Neural crest cell (in vitro differentiated cells): ENCODE data around the gene ZNF750. TPM values are rescaled to one million over a fixed set of nuclear protein-coding genes. Genes with fewer than 3 reads are reported as not detected.
A peak's percentile ranks its signal among the peaks of the same experiment; 100 is the strongest.

Experiments used
- DNase-seq: peaks from one replicate; pipeline ENCODE4 v3.0.0; 2021; ENCODE audit warnings: low read depth, mixed read lengths, low spot score
- H3K27ac Mint-ChIP-seq: one replicate; pipeline ENCODE4 v1.8.0; 2021; ENCODE audit warnings: mild to moderate bottlenecking, mixed read lengths; ENCODE audit not compliant: unreplicated experiment
- H3K27me3 Mint-ChIP-seq: 2 replicates; pipeline ENCODE4 v1.8.0; 2021; ENCODE audit warnings: low read depth, mild to moderate bottlenecking, mixed read lengths
- H3K36me3 Mint-ChIP-seq: 2 replicates; pipeline ENCODE4 v1.8.0; 2021; ENCODE audit warnings: low read depth, mild to moderate bottlenecking, mixed read lengths
- H3K4me1 Mint-ChIP-seq: 2 replicates; pipeline ENCODE4 v1.8.0; 2021; ENCODE audit warnings: mixed read lengths
- H3K4me3 Mint-ChIP-seq: one replicate; pipeline ENCODE4 v1.8.0; 2021; ENCODE audit warnings: mild to moderate bottlenecking, mixed read lengths
- H3K9me3 Mint-ChIP-seq: 2 replicates; pipeline ENCODE4 v1.8.0; 2021; ENCODE audit warnings: mixed read lengths
- total RNA-seq: library from RNA; stranded (reverse); gene quantifications from 2 replicates; pipeline ENCODE4 v1.2.1, GENCODE V29; 2021
- TF ChIP-seq, protein P1 (sequence below): fragments of 200-600 bp; sonication (generic); conservative IDR thresholded peaks from 2 replicates; pipeline ENCODE4 v1.5.0; 2021; ENCODE audit warnings: antibody characterized with exemption, mild to moderate bottlenecking

Gene ZNF750
- total RNA-seq, 1 donor from 2014 or later, result not detected

DNA sequence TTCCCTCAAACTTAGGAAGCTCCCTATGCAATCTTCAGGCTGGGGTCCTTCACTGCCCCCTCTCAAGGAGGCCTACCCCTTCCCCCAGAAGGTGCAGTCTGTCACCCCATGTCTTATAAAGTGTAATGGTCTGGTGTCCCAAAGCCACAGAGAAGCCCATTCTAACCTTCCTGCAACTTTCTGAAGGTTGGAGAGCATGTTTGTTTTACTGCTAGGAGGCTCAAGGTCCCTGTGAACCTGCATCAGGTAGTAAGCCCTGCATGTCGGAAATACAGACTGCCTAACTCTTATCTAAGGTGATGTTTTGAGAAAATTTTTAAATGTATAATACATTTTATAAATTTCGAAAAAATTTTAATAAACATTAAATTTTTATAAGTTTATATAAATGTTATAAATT lies 18.3 kb downstream of the ZNF750 start:
- peaks cover 50% of the 10 kb centered on the region for H3K36me3 Mint-ChIP-seq

GRCh38 chr17:82820278-82821251 lies 19.3 kb downstream of the ZNF750 start:
- Mint-ChIP-seq H3K27me3 (no peaks in the 10 kb centered on the region), H3K4me1 (no peaks in the 10 kb centered on the region), H3K27ac (peak overlapping the region; percentile 5), H3K36me3 (peaks cover 57% of the 10 kb centered on the region), H3K9me3 (peaks cover 6% of the 10 kb centered on the region), H3K4me3 (no peak overlapping the region)
- TF ChIP-seq, protein P1, sequence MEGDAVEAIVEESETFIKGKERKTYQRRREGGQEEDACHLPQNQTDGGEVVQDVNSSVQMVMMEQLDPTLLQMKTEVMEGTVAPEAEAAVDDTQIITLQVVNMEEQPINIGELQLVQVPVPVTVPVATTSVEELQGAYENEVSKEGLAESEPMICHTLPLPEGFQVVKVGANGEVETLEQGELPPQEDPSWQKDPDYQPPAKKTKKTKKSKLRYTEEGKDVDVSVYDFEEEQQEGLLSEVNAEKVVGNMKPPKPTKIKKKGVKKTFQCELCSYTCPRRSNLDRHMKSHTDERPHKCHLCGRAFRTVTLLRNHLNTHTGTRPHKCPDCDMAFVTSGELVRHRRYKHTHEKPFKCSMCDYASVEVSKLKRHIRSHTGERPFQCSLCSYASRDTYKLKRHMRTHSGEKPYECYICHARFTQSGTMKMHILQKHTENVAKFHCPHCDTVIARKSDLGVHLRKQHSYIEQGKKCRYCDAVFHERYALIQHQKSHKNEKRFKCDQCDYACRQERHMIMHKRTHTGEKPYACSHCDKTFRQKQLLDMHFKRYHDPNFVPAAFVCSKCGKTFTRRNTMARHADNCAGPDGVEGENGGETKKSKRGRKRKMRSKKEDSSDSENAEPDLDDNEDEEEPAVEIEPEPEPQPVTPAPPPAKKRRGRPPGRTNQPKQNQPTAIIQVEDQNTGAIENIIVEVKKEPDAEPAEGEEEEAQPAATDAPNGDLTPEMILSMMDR, result no peak
- no peak for DNase-seq

More for the DNA sequence above, 18.3 kb downstream of the ZNF750 start:
- Mint-ChIP-seq H3K27ac (no peak overlapping the region), H3K4me1 (no peaks in the 10 kb centered on the region), H3K9me3 (peaks cover 6% of the 10 kb centered on the region), H3K27me3 (no peaks in the 10 kb centered on the region), H3K4me3 (no peak overlapping the region)
- no peak for DNase-seq
- TF ChIP-seq, protein P1, result no peak

DNA sequence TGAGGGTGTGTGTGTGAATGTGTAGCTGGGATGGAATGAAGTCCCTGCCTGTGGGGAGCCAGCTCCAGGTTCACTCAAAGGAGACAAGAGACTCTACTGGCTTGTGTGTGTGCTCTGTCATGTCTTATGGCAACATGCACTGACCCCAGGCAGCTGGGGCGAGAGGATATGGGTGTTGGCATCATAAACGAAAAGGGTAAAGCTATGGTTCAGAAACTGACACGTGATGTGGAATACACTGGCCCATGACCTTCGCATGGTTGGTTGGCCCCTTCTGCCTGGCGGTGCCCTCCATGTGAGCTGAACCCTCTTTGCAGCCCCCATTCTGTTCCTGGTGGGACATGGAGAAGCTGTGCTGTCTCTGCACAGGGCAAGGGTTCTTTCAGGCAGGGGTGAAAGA lies 21.9 kb downstream of the ZNF750 start:
- Mint-ChIP-seq H3K9me3 (peaks cover 6% of the 10 kb centered on the region), H3K4me1 (no peaks in the 10 kb centered on the region), H3K27me3 (no peaks in the 10 kb centered on the region), H3K4me3 (no peak overlapping the region), H3K36me3 (peaks cover 54% of the 10 kb centered on the region), H3K27ac (no peak overlapping the region)
- no peak for DNase-seq
- TF ChIP-seq, protein P1, result no peak

- Mint-ChIP-seq H3K9me3 (peaks cover 6% of the 10 kb centered on the region), H3K36me3 (peaks cover 42% of the 10 kb centered on the region), H3K4me1 (no peaks in the 10 kb centered on the region), H3K4me3 (no peak overlapping the region), H3K27me3 (no peaks in the 10 kb centered on the region), H3K27ac (peak overlapping the region; percentile 67)
- TF ChIP-seq, protein P1, result no peak
- DNase-seq, result no peak
Measured at GRCh38 chr17:82816358-82816757, 23.5 kb downstream of the ZNF750 start.

DNA sequence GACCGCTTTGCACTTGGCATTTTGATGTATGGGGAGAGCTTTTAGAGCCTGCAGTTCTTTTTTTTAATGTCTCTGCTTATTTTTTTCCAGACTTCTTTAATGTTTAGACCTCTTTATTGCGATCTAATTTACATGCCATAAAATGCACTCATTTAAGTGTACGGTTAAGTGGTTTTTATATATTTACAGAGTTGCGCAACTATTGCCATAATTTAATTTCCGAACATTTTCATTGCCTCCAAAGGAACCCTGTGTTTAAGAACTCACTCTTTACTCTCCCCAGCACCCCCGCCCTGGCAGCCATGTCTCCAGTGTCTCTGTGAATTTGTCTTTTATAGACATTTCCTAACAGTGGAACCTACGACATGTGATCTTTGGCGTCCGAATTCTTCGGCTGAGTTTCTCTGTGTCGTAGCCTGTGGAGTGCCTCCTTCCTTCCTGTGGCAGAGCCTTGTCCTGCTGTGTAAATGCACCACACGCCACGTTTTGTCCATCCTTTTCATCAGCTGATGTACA lies 24.0 kb downstream of the ZNF750 start:
- no peak overlapping the region for H3K4me3 Mint-ChIP-seq
- peaks cover 6% of the 10 kb centered on the region for H3K9me3 Mint-ChIP-seq
- no peaks in the 10 kb centered on the region for H3K4me1 Mint-ChIP-seq
- peaks cover 37% of the 10 kb centered on the region for H3K36me3 Mint-ChIP-seq
- H3K27me3 Mint-ChIP-seq, result no peaks in the 10 kb centered on the region
- DNase-seq, result no peak
- TF ChIP-seq, protein P1, result no peak
- peak overlapping the region; percentile 67 for H3K27ac Mint-ChIP-seq
